Measurements from ENCODE around the gene ARID3A. TPM values are rescaled to one million over a fixed set of nuclear protein-coding genes. Genes with fewer than 3 reads are reported as not detected.

The ARID3A gene
- total RNA-seq, 3 donors from 2014 or later: 10.1 to 16.0 (median 14.5) TPM

DNA sequence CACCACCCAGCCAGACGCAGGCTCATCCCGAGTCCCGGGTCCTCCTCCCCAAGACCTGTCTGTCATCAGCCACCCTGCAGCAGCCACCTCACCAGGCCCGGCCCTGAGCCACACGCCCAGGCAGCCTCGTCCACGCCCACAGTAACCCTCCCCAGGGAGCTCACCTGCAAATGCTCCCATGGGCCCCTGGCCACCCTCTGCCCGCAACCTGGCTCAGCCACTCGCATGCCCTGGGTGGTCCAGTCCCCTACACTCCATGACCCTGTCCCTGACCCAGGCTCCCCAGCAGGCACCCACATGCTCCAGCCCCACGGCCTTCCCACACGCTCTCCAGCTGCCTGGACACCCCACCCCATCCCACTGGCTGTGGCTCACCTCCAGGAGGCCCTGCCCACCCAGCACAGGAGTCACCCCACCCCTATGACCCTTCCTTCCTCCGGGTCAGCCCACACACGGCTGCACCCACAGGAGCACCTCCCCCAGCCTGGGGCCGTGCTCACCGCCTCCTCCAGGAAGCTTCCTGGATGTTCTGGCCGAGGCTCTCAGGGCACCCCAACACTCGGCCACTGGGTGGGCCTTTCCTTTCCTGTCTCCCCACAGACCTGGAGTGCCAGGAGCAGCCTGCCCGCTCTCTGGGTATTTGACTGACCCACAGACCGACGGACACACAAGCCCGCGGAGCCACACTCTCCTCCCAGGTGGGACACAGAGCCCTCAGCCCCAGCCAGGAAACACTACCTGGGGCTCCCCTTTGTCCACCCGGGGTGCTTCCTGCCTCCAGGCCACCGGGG, 91.5 kb downstream of the ARID3A start:
- DNase-seq (peak; percentile 67 to 84 (median 75)), ATAC-seq (peak; percentile 56)
- TF ChIP-seq, protein P1, sequence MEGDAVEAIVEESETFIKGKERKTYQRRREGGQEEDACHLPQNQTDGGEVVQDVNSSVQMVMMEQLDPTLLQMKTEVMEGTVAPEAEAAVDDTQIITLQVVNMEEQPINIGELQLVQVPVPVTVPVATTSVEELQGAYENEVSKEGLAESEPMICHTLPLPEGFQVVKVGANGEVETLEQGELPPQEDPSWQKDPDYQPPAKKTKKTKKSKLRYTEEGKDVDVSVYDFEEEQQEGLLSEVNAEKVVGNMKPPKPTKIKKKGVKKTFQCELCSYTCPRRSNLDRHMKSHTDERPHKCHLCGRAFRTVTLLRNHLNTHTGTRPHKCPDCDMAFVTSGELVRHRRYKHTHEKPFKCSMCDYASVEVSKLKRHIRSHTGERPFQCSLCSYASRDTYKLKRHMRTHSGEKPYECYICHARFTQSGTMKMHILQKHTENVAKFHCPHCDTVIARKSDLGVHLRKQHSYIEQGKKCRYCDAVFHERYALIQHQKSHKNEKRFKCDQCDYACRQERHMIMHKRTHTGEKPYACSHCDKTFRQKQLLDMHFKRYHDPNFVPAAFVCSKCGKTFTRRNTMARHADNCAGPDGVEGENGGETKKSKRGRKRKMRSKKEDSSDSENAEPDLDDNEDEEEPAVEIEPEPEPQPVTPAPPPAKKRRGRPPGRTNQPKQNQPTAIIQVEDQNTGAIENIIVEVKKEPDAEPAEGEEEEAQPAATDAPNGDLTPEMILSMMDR (IDR thresholded peaks at IDR 0.05): no peak
- H3K4me3 ChIP-seq: no peak overlapping the region
- H3K36me3 ChIP-seq (ENCODE audit: low read depth): no peaks in the 10 kb centered on the region
- no peaks in the 10 kb centered on the region for H3K9me3 ChIP-seq
- H3K4me1 ChIP-seq (ENCODE audit: low read depth): peaks cover 47% of the 10 kb centered on the region
- intact Hi-C loops (cut with DNase I, micrococcal nuclease): no loop called here

DNA sequence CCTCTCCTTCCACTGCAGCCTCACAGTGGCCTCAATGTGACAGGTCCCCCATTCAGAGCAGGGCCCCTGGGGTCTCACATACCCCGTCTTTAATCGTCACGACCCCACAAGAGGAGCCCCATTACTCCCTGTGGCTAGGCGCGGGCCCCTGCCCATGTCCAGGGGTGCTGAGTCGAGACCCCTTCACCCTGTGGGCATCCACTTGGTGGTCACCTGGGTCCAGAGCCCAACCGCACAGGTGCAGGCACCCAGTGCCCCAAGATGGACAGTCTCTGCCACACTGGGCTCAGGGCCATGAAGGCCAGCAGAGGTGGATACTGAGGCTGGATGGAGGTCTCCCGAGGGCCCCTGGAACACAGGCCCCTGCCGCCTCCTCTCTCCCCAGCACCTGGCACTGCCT, 92.1 kb downstream of the ARID3A start:
- intact Hi-C loops (cut with DNase I, micrococcal nuclease): no loop called here
- no peaks in the 10 kb centered on the region for H3K9me3 ChIP-seq
- DNase-seq: peak in 1 of 3 donors; percentile 35
- TF ChIP-seq, protein P1 (IDR thresholded peaks at IDR 0.05): no peak
- no peaks in the 10 kb centered on the region for H3K36me3 ChIP-seq (ENCODE audit: low read depth)
- no peak overlapping the region for H3K4me3 ChIP-seq
- ATAC-seq: no peak
- peaks cover 47% of the 10 kb centered on the region for H3K4me1 ChIP-seq (ENCODE audit: low read depth)

DNA sequence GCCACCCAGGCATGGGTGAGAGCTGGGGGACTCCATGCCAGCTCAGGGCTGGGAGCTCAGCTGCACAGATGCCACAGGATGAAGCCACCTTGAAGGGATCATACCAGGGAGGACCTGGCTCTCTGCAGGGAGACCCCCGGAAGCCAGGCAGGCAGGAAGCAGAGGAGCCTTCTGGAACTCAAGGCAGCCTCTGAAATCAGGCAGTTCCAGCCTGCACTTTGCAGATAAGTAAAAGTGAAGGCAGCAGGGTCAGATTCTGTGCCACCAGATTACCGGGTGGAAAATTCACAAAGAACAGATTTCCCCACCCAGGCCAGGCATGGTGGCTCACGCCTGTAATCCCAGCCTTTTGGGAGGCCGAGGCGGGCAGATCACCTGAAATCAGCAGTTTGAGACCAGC, 92.6 kb downstream of the ARID3A start:
- TF ChIP-seq, protein P1 (IDR thresholded peaks at IDR 0.05): no peak
- ATAC-seq: no peak
- intact Hi-C loops (cut with DNase I, micrococcal nuclease): no loop called here
- Histone ChIP-seq H3K9me3 (no peaks in the 10 kb centered on the region), H3K36me3 (ENCODE audit: low read depth) (no peaks in the 10 kb centered on the region), H3K4me1 (ENCODE audit: low read depth) (peaks cover 47% of the 10 kb centered on the region), H3K4me3 (no peak overlapping the region)
- no peak for DNase-seq

DNA sequence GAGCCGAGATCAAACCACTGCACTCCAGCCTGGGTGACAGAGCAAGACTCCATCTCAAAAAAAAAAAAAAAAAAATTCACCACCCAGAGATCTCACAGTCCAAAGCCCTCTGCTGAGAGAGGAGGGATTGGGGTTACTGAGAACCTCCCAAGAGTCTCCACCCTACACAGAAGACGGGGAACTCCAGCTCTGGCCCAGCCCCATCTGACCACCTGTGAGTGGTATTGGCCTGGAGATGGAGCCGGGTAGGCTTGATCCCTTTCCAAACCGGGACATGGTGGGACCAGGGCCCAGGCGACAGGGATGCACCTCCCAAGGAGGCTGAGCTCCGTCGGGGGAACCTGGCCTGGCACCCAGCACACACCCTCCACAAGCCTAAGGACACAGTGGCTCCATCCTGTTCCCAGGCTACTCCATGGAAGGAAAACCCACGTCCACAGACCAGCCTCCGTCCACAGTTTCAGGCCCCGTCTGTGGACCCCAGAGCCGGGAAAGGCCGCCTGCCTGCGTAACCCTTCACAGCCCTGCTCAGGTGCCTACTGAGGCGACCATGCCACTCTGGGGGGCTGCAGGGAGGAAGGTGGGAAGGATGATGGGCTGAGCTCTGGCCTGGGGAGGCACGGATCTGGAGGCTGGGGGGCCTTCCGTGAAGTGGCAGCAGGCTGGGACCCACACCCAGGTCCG, 93.2 kb downstream of the ARID3A start:
- ATAC-seq (no peak), DNase-seq (peak in 1 of 3 donors; percentile 41)
- H3K4me1 ChIP-seq (ENCODE audit: low read depth): peaks cover 47% of the 10 kb centered on the region
- no peaks in the 10 kb centered on the region for H3K36me3 ChIP-seq (ENCODE audit: low read depth)
- H3K9me3 ChIP-seq: no peaks in the 10 kb centered on the region
- H3K4me3 ChIP-seq: no peak overlapping the region
- TF ChIP-seq, protein P1 (IDR thresholded peaks at IDR 0.05): no peak
- intact Hi-C loops (cut with DNase I, micrococcal nuclease): no loop called here

DNA sequence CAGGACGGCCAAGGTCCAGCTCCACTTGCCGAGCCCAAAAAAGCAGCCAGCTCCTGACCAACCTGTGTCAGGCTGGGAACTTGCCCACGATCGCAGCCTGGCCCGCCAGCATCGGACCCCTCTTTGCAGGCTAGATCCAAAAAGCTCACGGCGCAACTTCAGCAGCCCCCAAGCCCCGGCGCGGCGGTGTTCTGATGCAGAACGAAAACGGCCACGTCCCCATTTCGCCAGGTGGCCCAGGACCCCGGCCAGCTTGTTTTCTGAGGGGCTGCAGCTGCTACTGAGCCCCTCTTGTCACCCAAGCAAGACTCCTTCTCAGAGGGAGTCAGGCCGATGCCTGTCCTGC, 93.8 kb downstream of the ARID3A start:
- ATAC-seq (no peak), DNase-seq (peak in 1 of 3 donors; percentile 48)
- intact Hi-C loops (cut with DNase I, micrococcal nuclease): no loop called here
- H3K9me3 ChIP-seq: no peaks in the 10 kb centered on the region
- H3K36me3 ChIP-seq (ENCODE audit: low read depth): no peaks in the 10 kb centered on the region
- H3K4me1 ChIP-seq (ENCODE audit: low read depth): peaks cover 47% of the 10 kb centered on the region
- TF ChIP-seq, protein P1 (IDR thresholded peaks at IDR 0.05): no peak
- peak overlapping the region; percentile 11 for H3K4me3 ChIP-seq
